GM23338 (cell line): ENCODE results near the gene UPF1. TPM values are rescaled to one million over a fixed set of nuclear protein-coding genes. Genes with fewer than 3 reads are reported as not detected.

ENCODE experiments used
- ATAC-seq: fragments of 200-7000 bp; cut with Tn5 transposase; 3 replicates; pipeline ENCODE4 v1.9.1; 2020
- DNase-seq: peaks from one replicate; pipeline ENCODE4 v3.0.0-alpha.2; 2015; ENCODE audit warnings: low spot score
- H2AFZ ChIP-seq: fragments of 200-600 bp; sonication (generic); 2 replicates; pipeline ENCODE4 v1.8.0; 2016; ENCODE audit warnings: antibody characterized with exemption, mild to moderate bottlenecking, moderate library complexity
- H3F3A ChIP-seq: fragments of 200-600 bp; sonication (generic); replicated peaks from 2 replicates; pipeline ENCODE4 v1.8.0; 2017; ENCODE audit warnings: antibody characterized with exemption, mixed run types, low read depth
- H3K27ac ChIP-seq: fragments of 200-600 bp; sonication (generic); 2 replicates; pipeline ENCODE4 v1.6.1; 2016; ENCODE audit warnings: low read depth
- H3K27me3 ChIP-seq: fragments of 200-600 bp; sonication (generic); 2 replicates; pipeline ENCODE4 v1.8.0; 2016; ENCODE audit warnings: mild to moderate bottlenecking, mixed run types, moderate library complexity; ENCODE audit not compliant: insufficient read depth
- H3K36me3 ChIP-seq: fragments of 200-600 bp; sonication (generic); 2 replicates; pipeline ENCODE4 v1.8.0; 2016; ENCODE audit warnings: mild to moderate bottlenecking; ENCODE audit not compliant: insufficient read depth
- H3K4me1 ChIP-seq: fragments of 200-600 bp; sonication (generic); 2 replicates; pipeline ENCODE4 v1.8.0; 2016; ENCODE audit warnings: mild to moderate bottlenecking, moderate library complexity; ENCODE audit not compliant: insufficient read depth
- H3K4me2 ChIP-seq: fragments of 200-600 bp; sonication (generic); 2 replicates; pipeline ENCODE4 v1.7.1; 2017; ENCODE audit warnings: mixed run types
- H3K4me3 ChIP-seq: fragments of 200-600 bp; sonication (generic); 2 replicates; pipeline ENCODE4 v1.6.1; 2016; ENCODE audit warnings: mixed run types
- H3K79me2 ChIP-seq: fragments of 200-600 bp; sonication (generic); replicated peaks from 2 replicates; pipeline ENCODE4 v1.8.0; 2017; ENCODE audit warnings: mild to moderate bottlenecking; ENCODE audit not compliant: insufficient read depth
- H3K9me2 ChIP-seq: fragments of 200-600 bp; sonication (generic); 2 replicates; pipeline ENCODE4 v1.8.0; 2017; ENCODE audit not compliant: insufficient read depth
- H4K20me1 ChIP-seq: fragments of 200-600 bp; sonication (generic); replicated peaks from 2 replicates; pipeline ENCODE4 v1.8.0; 2017; ENCODE audit warnings: mild to moderate bottlenecking; ENCODE audit not compliant: insufficient read depth
- H3K27ac Mint-ChIP-seq: 2 replicates; pipeline ENCODE4 v1.8.0; 2020; ENCODE audit warnings: inconsistent platforms, mild to moderate bottlenecking, moderate library complexity, mixed read lengths
- H3K27me3 Mint-ChIP-seq: 3 replicates; pipeline ENCODE4 v1.8.0; 2022; ENCODE audit warnings: low read depth, mild to moderate bottlenecking, moderate library complexity, mixed read lengths, inconsistent platforms; ENCODE audit not compliant: insufficient read depth, poor library complexity
- H3K36me3 Mint-ChIP-seq: 3 replicates; pipeline ENCODE4 v1.8.0; 2021; ENCODE audit warnings: low read depth, mild to moderate bottlenecking, inconsistent platforms, moderate library complexity, mixed read lengths
- H3K4me1 Mint-ChIP-seq: 3 replicates; pipeline ENCODE4 v1.8.0; 2020; ENCODE audit warnings: mild to moderate bottlenecking, inconsistent platforms, mixed read lengths
- H3K4me3 Mint-ChIP-seq: 3 replicates; pipeline ENCODE4 v1.8.0; 2021; ENCODE audit warnings: moderate library complexity, mild to moderate bottlenecking, inconsistent platforms, mixed read lengths
- H3K9me3 Mint-ChIP-seq: 3 replicates; pipeline ENCODE4 v1.8.0; 2020; ENCODE audit warnings: moderate library complexity, mild to moderate bottlenecking, inconsistent platforms, mixed read lengths
- CREB1 ChIP-seq: fragments of 250-450 bp; sonication (Bioruptor Pico); IDR thresholded peaks from 2 replicates; pipeline ENCODE4 v1.5.0; 2020; ENCODE audit warnings: low read depth, mild to moderate bottlenecking, moderate library complexity
- EZH2phosphoT487 ChIP-seq: fragments of 200-600 bp; sonication (generic); IDR thresholded peaks from one replicate; pipeline ENCODE4 v1.8.1; 2018; ENCODE audit warnings: antibody characterized with exemption; ENCODE audit not compliant: unreplicated experiment
- JUNB ChIP-seq: IDR thresholded peaks from one replicate; pipeline ENCODE4 v1.6.1; 2016; ENCODE audit warnings: antibody characterized with exemption; ENCODE audit not compliant: unreplicated experiment
- ZNF114 ChIP-seq: fragments of 250-450 bp; sonication (Bioruptor Pico); IDR thresholded peaks from 2 replicates; pipeline ENCODE4 v1.5.0; 2020; ENCODE audit warnings: mild to moderate bottlenecking, moderate library complexity
- polyA plus RNA-seq: library from polyadenylated mRNA; unstranded; fragments of >200 nt; fragmentation: Nextera tagmentation; extraction: Ambion mirVana; gene quantifications from 2 replicates; pipeline ENCODE4 v1.2.1, GENCODE V29; 2016
- total RNA-seq: library from RNA; depleted of rRNA; stranded (reverse); fragments of >200 nt; shearing (Covaris generic); gene quantifications from 2 replicates; pipeline ENCODE4 v1.2.3, GENCODE V29; 2014
- TF ChIP-seq, protein P1 (sequence below): IDR thresholded peaks from one replicate; pipeline ENCODE4 v1.6.1; 2018; ENCODE audit warnings: antibody characterized with exemption; ENCODE audit not compliant: unreplicated experiment
- TF ChIP-seq, protein P2 (sequence below): IDR thresholded peaks from 2 replicates; pipeline ENCODE4 v1.6.1; 2016; ENCODE audit warnings: antibody characterized with exemption
- TF ChIP-seq, protein P3 (sequence below), 2 experiments: fragments of 200-600 bp in 1 of 2; sonication (generic) in 1 of 2; conservative IDR thresholded peaks; 2 replicates each; pipeline versions ENCODE4 v1.5.1 to v1.6.1; 2016 to 2017; ENCODE audit warnings: antibody characterized with exemption in 2 of 2, low read depth in 2 of 2, mild to moderate bottlenecking in 2 of 2, moderate library complexity in 1 of 2

UPF1 gene
- total and polyA plus RNA-seq, 2 experiments from 2014 or later = 13.8 to 138 TPM

DNA sequence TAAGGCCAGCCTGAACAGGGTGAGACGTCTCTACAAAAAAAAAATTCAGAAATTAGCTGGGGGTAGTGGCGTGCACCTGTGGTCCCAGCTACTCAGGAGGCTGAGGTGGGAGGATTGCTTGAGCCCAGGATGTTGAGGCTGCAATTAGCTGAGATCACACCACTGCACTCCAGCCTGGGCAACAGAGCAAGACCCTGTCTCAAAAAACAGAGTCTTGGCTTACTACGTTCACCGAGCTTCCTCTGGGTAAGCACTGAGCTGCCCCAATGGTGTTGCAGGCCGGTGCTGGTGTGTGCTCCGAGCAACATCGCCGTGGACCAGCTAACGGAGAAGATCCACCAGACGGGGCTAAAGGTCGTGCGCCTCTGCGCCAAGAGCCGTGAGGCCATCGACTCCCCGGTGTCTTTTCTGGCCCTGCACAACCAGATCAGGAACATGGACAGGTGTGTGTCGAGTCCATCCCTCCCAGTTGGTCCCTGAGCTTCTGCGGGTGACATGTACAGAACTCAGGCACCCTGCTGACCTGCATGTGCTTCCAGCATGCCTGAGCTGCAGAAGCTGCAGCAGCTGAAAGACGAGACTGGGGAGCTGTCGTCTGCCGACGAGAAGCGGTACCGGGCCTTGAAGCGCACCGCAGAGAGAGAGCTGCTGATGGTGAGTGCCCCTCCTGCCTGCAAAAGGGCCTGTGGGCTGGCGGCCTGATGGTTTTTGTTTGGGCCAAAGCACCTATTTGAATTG is 24.1 kb downstream of the UPF1 start (continued):
- TF ChIP-seq, protein P1, sequence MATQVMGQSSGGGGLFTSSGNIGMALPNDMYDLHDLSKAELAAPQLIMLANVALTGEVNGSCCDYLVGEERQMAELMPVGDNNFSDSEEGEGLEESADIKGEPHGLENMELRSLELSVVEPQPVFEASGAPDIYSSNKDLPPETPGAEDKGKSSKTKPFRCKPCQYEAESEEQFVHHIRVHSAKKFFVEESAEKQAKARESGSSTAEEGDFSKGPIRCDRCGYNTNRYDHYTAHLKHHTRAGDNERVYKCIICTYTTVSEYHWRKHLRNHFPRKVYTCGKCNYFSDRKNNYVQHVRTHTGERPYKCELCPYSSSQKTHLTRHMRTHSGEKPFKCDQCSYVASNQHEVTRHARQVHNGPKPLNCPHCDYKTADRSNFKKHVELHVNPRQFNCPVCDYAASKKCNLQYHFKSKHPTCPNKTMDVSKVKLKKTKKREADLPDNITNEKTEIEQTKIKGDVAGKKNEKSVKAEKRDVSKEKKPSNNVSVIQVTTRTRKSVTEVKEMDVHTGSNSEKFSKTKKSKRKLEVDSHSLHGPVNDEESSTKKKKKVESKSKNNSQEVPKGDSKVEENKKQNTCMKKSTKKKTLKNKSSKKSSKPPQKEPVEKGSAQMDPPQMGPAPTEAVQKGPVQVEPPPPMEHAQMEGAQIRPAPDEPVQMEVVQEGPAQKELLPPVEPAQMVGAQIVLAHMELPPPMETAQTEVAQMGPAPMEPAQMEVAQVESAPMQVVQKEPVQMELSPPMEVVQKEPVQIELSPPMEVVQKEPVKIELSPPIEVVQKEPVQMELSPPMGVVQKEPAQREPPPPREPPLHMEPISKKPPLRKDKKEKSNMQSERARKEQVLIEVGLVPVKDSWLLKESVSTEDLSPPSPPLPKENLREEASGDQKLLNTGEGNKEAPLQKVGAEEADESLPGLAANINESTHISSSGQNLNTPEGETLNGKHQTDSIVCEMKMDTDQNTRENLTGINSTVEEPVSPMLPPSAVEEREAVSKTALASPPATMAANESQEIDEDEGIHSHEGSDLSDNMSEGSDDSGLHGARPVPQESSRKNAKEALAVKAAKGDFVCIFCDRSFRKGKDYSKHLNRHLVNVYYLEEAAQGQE = no peak
- TF ChIP-seq CREB1 (CRISPR knock-in tag) (no peak), ZNF114 (no peak), EZH2phosphoT487 (no peak), JUNB (no peak)
- TF ChIP-seq, protein P2, sequence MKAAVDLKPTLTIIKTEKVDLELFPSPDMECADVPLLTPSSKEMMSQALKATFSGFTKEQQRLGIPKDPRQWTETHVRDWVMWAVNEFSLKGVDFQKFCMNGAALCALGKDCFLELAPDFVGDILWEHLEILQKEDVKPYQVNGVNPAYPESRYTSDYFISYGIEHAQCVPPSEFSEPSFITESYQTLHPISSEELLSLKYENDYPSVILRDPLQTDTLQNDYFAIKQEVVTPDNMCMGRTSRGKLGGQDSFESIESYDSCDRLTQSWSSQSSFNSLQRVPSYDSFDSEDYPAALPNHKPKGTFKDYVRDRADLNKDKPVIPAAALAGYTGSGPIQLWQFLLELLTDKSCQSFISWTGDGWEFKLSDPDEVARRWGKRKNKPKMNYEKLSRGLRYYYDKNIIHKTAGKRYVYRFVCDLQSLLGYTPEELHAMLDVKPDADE = no peak

DNA sequence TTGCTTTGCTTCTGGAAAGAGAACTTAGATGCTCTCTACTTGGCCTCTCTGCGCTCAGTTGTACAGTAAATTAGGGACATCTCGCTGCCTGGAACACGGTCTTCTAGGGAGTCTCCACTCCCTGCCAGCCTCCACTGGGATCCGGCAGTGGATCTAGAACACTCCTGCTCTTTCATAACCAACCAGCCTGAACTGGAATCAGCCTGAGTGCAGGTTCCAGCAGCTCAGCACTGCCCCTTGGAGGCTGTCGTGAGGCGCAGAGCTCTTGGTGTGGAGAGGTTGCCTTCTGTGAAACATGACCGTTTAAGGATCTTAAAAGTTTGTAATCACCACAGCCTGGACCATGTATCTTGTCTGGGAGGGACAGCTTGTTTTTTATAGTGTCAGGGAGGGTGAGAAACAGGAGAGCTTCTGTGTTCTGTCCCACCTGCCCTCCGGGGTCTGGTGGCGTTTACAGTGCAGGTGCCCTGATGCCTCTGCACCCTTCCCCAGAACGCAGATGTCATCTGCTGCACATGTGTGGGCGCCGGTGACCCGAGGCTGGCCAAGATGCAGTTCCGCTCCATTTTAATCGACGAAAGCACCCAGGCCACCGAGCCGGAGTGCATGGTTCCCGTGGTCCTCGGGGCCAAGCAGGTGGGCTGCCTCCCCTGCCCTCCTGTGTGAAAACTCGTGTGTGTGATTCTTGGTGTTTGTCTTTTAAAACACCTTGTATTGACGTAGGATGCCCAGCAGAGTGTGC is 24.8 kb downstream of the UPF1 start:
- Histone ChIP-seq H3K27ac (no peak overlapping the region), H3K36me3 (peaks cover 36% of the 10 kb centered on the region), H3F3A (no peaks in the 10 kb centered on the region), H4K20me1 (peaks cover 20% of the 10 kb centered on the region), H3K4me1 (no peaks in the 10 kb centered on the region), H3K4me3 (no peak overlapping the region), H3K9me2 (no peaks in the 10 kb centered on the region), H3K27me3 (no peaks in the 10 kb centered on the region), H2AFZ (no peak overlapping the region), H3K79me2 (no peaks in the 10 kb centered on the region), H3K4me2 (no peak overlapping the region)
- DNase-seq (peak; percentile 43), ATAC-seq (peak; percentile 70)
- Mint-ChIP-seq H3K4me1 (no peaks in the 10 kb centered on the region), H3K4me3 (no peak overlapping the region), H3K36me3 (peaks cover 79% of the 10 kb centered on the region), H3K27ac (peak overlapping the region; percentile 56; the same call in 1 of the 2 replicates), H3K27me3 (no peaks in the 10 kb centered on the region), H3K9me3 (no peaks in the 10 kb centered on the region)
- TF ChIP-seq, protein P2 = no peak
- TF ChIP-seq, protein P3, sequence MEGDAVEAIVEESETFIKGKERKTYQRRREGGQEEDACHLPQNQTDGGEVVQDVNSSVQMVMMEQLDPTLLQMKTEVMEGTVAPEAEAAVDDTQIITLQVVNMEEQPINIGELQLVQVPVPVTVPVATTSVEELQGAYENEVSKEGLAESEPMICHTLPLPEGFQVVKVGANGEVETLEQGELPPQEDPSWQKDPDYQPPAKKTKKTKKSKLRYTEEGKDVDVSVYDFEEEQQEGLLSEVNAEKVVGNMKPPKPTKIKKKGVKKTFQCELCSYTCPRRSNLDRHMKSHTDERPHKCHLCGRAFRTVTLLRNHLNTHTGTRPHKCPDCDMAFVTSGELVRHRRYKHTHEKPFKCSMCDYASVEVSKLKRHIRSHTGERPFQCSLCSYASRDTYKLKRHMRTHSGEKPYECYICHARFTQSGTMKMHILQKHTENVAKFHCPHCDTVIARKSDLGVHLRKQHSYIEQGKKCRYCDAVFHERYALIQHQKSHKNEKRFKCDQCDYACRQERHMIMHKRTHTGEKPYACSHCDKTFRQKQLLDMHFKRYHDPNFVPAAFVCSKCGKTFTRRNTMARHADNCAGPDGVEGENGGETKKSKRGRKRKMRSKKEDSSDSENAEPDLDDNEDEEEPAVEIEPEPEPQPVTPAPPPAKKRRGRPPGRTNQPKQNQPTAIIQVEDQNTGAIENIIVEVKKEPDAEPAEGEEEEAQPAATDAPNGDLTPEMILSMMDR (conservative IDR thresholded peaks at IDR 0.05; ENCODE audit: low read depth in 2 of 2) = peak; percentile 27 to 55
